Type B pancreatic cell (in vitro differentiated cells): ENCODE data around the gene ROR1. TPM values are rescaled to one million over a fixed set of nuclear protein-coding genes. Genes with fewer than 3 reads are reported as not detected.
A peak's percentile ranks its signal among the peaks of the same experiment; 100 is the strongest.

ENCODE experiments used
- DNase-seq: peaks from one replicate; pipeline ENCODE4 v3.0.0; 2021; ENCODE audit warnings: mixed read lengths; ENCODE audit not compliant: unreplicated experiment; ENCODE audit errors: extremely low spot score
- H3K27ac Mint-ChIP-seq: 2 replicates; pipeline ENCODE4 v1.8.0; 2021; ENCODE audit warnings: mild to moderate bottlenecking, mixed read lengths
- H3K27me3 Mint-ChIP-seq: 2 replicates; pipeline ENCODE4 v1.8.0; 2021; ENCODE audit warnings: mixed read lengths
- H3K36me3 Mint-ChIP-seq: 2 replicates; pipeline ENCODE4 v1.8.0; 2021; ENCODE audit warnings: mixed read lengths
- H3K4me1 Mint-ChIP-seq: one replicate; pipeline ENCODE4 v1.8.0; 2021; ENCODE audit warnings: mixed read lengths; ENCODE audit not compliant: unreplicated experiment
- H3K4me3 Mint-ChIP-seq: 2 replicates; pipeline ENCODE4 v1.8.0; 2021; ENCODE audit warnings: mild to moderate bottlenecking, mixed read lengths
- H3K9me3 Mint-ChIP-seq: 2 replicates; pipeline ENCODE4 v1.8.0; 2021; ENCODE audit warnings: mixed read lengths
- total RNA-seq: library from RNA; stranded (reverse); gene quantifications from 2 replicates; pipeline ENCODE4 v1.2.1, GENCODE V29; 2021; ENCODE audit warnings: low replicate concordance
- TF ChIP-seq, protein P1 (sequence below): fragments of 200-600 bp; sonication (generic); conservative IDR thresholded peaks from 2 replicates; pipeline ENCODE4 v1.5.0; 2021; ENCODE audit warnings: antibody characterized with exemption, mild to moderate bottlenecking

Gene ROR1
- total RNA-seq, 1 donor from 2014 or later, result 32.0 TPM

DNA sequence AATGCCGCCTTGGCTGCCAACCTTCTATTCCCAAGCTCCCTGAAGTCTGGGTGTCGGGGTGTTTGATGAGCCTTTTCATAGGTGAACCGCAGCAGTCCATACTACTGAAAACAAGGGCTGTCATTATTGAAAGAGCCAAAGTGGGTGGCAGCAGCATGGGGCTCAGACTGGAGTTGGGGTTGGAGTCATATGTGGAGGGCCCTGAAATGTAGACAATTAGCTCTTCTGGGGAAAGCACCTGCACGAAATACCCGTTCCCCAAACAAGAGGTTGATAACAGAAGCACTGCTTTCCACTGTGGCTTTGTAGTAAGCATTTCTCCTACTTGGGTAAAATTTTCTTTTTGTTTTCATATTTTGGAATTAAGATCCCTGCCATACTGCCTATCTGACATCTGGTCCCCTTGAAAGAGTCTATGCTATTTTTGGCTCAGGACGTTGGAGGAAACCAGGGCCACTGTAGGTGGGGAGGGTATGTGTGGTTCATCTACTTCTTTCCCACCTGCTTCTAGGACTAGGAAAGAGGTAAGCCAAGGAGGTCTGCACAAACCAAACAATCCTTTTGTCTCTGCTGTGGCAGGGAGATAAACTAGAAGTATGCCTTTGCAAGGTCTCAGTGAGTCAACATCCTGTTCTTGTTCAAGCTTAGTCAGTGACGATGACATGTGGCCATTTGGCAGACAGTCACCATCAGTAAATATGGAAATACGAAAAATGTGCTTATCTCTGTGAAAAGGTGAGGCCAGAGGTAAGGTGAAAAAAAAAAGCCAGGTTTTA is 232.6 kb downstream of the ROR1 start:
- TF ChIP-seq, protein P1, sequence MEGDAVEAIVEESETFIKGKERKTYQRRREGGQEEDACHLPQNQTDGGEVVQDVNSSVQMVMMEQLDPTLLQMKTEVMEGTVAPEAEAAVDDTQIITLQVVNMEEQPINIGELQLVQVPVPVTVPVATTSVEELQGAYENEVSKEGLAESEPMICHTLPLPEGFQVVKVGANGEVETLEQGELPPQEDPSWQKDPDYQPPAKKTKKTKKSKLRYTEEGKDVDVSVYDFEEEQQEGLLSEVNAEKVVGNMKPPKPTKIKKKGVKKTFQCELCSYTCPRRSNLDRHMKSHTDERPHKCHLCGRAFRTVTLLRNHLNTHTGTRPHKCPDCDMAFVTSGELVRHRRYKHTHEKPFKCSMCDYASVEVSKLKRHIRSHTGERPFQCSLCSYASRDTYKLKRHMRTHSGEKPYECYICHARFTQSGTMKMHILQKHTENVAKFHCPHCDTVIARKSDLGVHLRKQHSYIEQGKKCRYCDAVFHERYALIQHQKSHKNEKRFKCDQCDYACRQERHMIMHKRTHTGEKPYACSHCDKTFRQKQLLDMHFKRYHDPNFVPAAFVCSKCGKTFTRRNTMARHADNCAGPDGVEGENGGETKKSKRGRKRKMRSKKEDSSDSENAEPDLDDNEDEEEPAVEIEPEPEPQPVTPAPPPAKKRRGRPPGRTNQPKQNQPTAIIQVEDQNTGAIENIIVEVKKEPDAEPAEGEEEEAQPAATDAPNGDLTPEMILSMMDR, result no peak
- H3K4me3 Mint-ChIP-seq, result no peak overlapping the region
- H3K27ac Mint-ChIP-seq, result no peak overlapping the region
- H3K9me3 Mint-ChIP-seq, result no peaks in the 10 kb centered on the region
- no peaks in the 10 kb centered on the region for H3K27me3 Mint-ChIP-seq
- H3K36me3 Mint-ChIP-seq, result peaks cover 9% of the 10 kb centered on the region
- peaks cover 18% of the 10 kb centered on the region for H3K4me1 Mint-ChIP-seq
- DNase-seq, result no peak

DNA sequence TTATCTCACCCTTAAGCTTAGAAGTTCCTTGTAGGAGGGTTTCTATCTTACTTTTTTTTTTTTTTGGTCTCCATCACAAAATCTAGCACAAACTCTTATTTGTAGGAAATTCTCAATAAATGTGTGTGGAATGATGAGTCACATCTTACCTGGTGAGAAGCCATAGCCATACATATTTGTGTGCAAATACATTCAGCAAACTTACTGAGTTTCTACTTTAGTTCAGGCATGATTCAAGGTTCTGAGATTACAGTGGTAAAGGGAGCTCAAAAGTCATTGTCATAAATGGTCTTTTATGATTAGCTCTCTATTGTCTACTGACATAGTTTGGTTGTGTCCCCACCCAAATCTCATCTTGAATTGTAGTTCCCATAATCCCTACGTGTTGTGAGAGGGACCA is 236.5 kb downstream of the ROR1 start:
- DNase-seq, result no peak
- Mint-ChIP-seq H3K27me3 (no peaks in the 10 kb centered on the region), H3K27ac (no peak overlapping the region), H3K36me3 (peaks cover 12% of the 10 kb centered on the region), H3K9me3 (no peaks in the 10 kb centered on the region), H3K4me3 (no peak overlapping the region), H3K4me1 (peaks cover 15% of the 10 kb centered on the region)
- TF ChIP-seq, protein P1, result no peak

DNA sequence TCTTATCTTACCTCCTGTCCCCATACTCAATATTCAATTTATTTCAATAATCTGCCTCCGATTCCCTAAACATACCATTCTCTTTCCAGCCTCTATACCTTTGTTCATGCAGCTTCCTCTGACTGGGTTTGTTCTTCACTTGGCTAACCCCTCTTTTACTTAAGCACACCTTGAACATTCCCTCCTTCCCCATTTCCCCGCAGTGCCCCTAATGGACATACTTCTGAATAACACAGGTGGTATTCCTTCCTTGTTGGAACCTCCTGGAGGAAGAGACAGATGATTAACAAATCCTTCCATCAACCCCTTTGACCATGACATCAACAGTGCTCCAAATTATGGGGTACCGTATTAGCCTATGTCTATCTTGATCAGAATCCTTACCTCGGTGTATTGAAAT is 239.6 kb downstream of the ROR1 start:
- Mint-ChIP-seq H3K36me3 (peaks cover 14% of the 10 kb centered on the region), H3K27me3 (no peaks in the 10 kb centered on the region), H3K27ac (no peak overlapping the region), H3K9me3 (no peaks in the 10 kb centered on the region), H3K4me1 (peaks cover 14% of the 10 kb centered on the region), H3K4me3 (no peak overlapping the region)
- DNase-seq, result no peak
- TF ChIP-seq, protein P1, result no peak

DNA sequence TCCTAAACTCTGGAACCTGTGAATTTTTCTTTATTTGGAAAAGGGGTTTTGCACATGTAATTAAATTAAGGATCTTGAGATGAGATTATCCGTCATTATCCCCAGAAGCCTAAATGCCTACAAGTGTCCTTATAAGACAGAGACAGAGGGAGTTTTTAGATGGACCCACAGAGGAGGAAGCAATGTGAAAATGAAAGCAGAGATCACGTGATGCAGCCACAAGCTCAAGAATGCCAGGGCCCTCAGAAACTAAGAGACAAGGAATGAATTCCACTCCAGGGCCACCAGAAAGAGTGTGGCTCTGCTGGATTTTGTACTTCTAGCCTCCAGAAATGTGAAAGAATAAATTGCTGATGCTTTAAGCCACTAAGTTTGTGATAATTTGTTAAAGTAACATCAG is 246.0 kb downstream of the ROR1 start:
- H3K4me3 Mint-ChIP-seq, result no peak overlapping the region
- H3K27ac Mint-ChIP-seq, result no peak overlapping the region
- H3K9me3 Mint-ChIP-seq, result no peaks in the 10 kb centered on the region
- H3K36me3 Mint-ChIP-seq, result peaks cover 4% of the 10 kb centered on the region
- no peaks in the 10 kb centered on the region for H3K27me3 Mint-ChIP-seq
- no peak for DNase-seq
- TF ChIP-seq, protein P1, result no peak
- H3K4me1 Mint-ChIP-seq, result peaks cover 22% of the 10 kb centered on the region

DNA sequence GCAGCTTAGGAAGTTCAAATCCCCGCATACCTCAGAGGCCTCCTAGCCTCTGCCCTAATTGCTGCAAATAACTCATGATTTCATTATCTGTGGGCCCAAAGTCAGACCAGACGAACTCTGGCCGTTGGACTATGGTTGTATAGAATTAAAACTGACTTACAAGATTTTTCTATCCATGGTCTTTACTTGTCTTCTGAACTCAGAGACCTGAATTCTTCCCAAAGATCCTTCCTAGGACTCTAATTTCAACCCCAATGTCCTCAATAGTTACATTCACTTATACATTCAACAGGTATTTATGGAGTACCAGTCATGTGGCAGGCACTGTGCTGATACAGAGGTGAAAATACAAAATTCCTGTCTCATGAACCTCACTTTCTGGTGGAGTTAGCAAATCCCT is 247.2 kb downstream of the ROR1 start:
- Mint-ChIP-seq H3K27ac (peak overlapping the region; percentile 70), H3K36me3 (peaks cover 7% of the 10 kb centered on the region), H3K27me3 (no peaks in the 10 kb centered on the region), H3K4me3 (no peak overlapping the region), H3K4me1 (peaks cover 22% of the 10 kb centered on the region), H3K9me3 (no peaks in the 10 kb centered on the region)
- DNase-seq, result no peak
- TF ChIP-seq, protein P1, result no peak
